ENCODE measurements around the gene OTOP3.

DNA sequence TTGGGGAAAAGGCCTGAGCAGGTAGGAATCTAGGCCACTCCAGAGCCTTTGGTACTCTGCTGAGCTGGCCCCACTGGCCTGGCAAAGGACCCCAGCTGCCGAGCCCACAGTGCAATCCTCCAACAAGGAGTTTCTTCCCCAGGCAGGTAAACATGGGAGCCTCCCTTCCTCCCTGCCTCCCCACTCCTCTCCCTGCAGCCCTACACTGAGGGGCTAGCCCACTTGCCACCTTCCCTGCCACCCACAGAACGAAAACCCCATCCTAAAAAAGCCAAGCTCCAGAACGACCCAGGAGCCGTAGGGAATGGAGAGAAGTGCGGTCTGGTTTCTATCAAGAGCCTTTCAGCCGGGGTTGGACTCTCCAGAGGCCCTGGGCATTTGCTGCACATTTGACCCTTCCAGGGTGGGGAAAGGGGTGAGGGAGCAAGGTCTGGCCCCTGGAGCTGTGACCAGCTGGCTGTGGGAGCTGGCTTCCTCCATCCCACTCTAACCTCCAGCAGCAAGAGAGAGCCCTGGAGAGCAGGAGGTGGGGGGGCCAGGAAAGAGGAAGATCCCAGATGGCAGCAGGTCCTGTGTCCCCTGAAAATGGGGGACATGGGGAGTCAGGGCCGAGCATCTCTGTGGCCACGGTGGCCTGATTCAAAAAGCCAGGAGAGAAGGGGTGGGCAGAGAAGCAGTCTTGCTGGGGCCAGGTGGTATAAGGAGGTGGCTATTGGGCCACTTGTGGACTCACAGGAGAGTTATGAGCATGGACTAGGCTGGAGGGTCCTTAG is 35.6 kb downstream of the OTOP3 start:
- TF ChIP-seq, protein P1, sequence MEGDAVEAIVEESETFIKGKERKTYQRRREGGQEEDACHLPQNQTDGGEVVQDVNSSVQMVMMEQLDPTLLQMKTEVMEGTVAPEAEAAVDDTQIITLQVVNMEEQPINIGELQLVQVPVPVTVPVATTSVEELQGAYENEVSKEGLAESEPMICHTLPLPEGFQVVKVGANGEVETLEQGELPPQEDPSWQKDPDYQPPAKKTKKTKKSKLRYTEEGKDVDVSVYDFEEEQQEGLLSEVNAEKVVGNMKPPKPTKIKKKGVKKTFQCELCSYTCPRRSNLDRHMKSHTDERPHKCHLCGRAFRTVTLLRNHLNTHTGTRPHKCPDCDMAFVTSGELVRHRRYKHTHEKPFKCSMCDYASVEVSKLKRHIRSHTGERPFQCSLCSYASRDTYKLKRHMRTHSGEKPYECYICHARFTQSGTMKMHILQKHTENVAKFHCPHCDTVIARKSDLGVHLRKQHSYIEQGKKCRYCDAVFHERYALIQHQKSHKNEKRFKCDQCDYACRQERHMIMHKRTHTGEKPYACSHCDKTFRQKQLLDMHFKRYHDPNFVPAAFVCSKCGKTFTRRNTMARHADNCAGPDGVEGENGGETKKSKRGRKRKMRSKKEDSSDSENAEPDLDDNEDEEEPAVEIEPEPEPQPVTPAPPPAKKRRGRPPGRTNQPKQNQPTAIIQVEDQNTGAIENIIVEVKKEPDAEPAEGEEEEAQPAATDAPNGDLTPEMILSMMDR (IDR thresholded peaks at IDR 0.05 in 8 of 11, conservative IDR thresholded peaks at IDR 0.05 in 3 of 11) = no peak
- no peak for TF ChIP-seq POLR2A (IDR thresholded peaks at IDR 0.05)
